Endothelial cell of umbilical vein (primary cell): ENCODE measurements around the gene IMPDH2. TPM values are rescaled to one million over a fixed set of nuclear protein-coding genes. Genes with fewer than 3 reads are reported as not detected.

Experiments used
- BruUV-seq: library from RNA; stranded (reverse); fragments of 400-500 nt; replicated peaks from 2 replicates; lab custom pipeline; 2021; lab: Mats Ljungman, UMichigan
- CTCF ChIA-PET: fragments of 300-600, 350-600 bp; sonication (Branson Sonifier 250); formaldehyde crosslinking; loops from one replicate; lab custom pipeline; 2021; ENCODE audit warnings: antibody characterized with exemption, inconsistent platforms; lab: Charles Lee
- POLR2A ChIA-PET: fragments of 300-600, 350-600 bp; sonication (Branson Sonifier 250); formaldehyde crosslinking; loops from one replicate; lab custom pipeline; 2021; ENCODE audit warnings: antibody characterized with exemption, inconsistent platforms; lab: Charles Lee
- DNase-seq: peaks from one replicate; pipeline ENCODE4 v3.0.0-alpha.2; 2011; ENCODE audit warnings: low read depth, low spot score
- FAIRE-seq: peaks from 2 replicates; lab custom pipeline; 2011; peaks lifted over from hg19 to GRCh38; lab: Jason Lieb, UNC
- H2AFZ ChIP-seq: 2 replicates; pipeline ENCODE4 v1.6.0; 2012; ENCODE audit warnings: low read depth, low read length, control low read depth, inconsistent platforms
- H3K27ac ChIP-seq: 2 replicates; pipeline ENCODE4 v1.5.1; 2011; ENCODE audit warnings: low read depth, mild to moderate bottlenecking, control low read depth, low read length, moderate library complexity; ENCODE audit not compliant: insufficient read depth
- H3K27me3 ChIP-seq, 2 experiments: 2 replicates each; pipeline versions ENCODE4 v1.6.0 to v1.6.1; 2011; ENCODE audit warnings: low read length in 2 of 2, mixed read lengths in 1 of 2; ENCODE audit not compliant: control insufficient read depth in 2 of 2, insufficient read depth in 2 of 2
- H3K36me3 ChIP-seq, 2 experiments: 2 replicates in 1 of 2; 3 replicates in 1 of 2; pipeline ENCODE4 v1.5.1; 2011; ENCODE audit warnings: low read length in 2 of 2, mild to moderate bottlenecking in 1 of 2, moderate library complexity in 1 of 2; ENCODE audit not compliant: control insufficient read depth in 2 of 2, insufficient read depth in 2 of 2; ENCODE audit errors: extremely low read depth in 1 of 2
- H3K4me1 ChIP-seq: 3 replicates; pipeline ENCODE4 v1.5.1; 2011; ENCODE audit warnings: mild to moderate bottlenecking, low read length; ENCODE audit not compliant: control insufficient read depth, insufficient read depth; ENCODE audit errors: extremely low read depth
- H3K4me2 ChIP-seq: 2 replicates; pipeline ENCODE4 v1.6.1; 2011; ENCODE audit warnings: low read length, control low read depth, mixed read lengths; ENCODE audit not compliant: insufficient read depth
- H3K4me3 ChIP-seq, 3 experiments: fragments of 200-600 bp in 1 of 3; sonication (generic), shearing (Covaris generic) in 1 of 3; replicated peaks in 1 of 3; 2 replicates each; pipeline ENCODE4 v1.5.1; 2011 to 2016; ENCODE audit warnings: control low read depth in 3 of 3, low read length in 3 of 3, mild to moderate bottlenecking in 2 of 3, inconsistent platforms in 1 of 3, low read depth in 1 of 3, moderate library complexity in 1 of 3; ENCODE audit not compliant: insufficient read depth in 1 of 3
- H3K79me2 ChIP-seq: 2 replicates; pipeline ENCODE4 v1.6.0; 2012; ENCODE audit warnings: low read length, inconsistent platforms; ENCODE audit not compliant: control insufficient read depth, insufficient read depth
- H3K9ac ChIP-seq: replicated peaks from 2 replicates; pipeline ENCODE3; 2011; ENCODE audit warnings: low read length, control low read depth; ENCODE audit not compliant: insufficient read depth; ENCODE audit errors: extremely low read depth
- H3K9me1 ChIP-seq: replicated peaks from 3 replicates; pipeline ENCODE4 v1.6.0; 2011; ENCODE audit warnings: mild to moderate bottlenecking, low read length; ENCODE audit not compliant: control insufficient read depth, insufficient read depth; ENCODE audit errors: extremely low read depth
- H3K9me3 ChIP-seq: replicated peaks from 2 replicates; pipeline ENCODE4 v1.5.1; 2012; ENCODE audit warnings: low read length, inconsistent platforms; ENCODE audit not compliant: control insufficient read depth, insufficient read depth
- H4K20me1 ChIP-seq: replicated peaks from 2 replicates; pipeline ENCODE3; 2011; ENCODE audit warnings: mild to moderate bottlenecking, low read length; ENCODE audit not compliant: control insufficient read depth, insufficient read depth; ENCODE audit errors: extremely low read depth
- EZH2 ChIP-seq: IDR thresholded peaks from 2 replicates; pipeline ENCODE4 v1.6.1; 2012; ENCODE audit warnings: borderline replicate concordance, low read depth, mild to moderate bottlenecking, moderate library complexity, low read length, inconsistent platforms; ENCODE audit not compliant: severe bottlenecking
- FOS ChIP-seq: IDR thresholded peaks from 2 replicates; pipeline ENCODE4 v1.6.1; 2011; ENCODE audit warnings: mild to moderate bottlenecking, low read length, moderate library complexity, borderline replicate concordance; ENCODE audit not compliant: insufficient read depth
- GATA2 ChIP-seq: IDR thresholded peaks from 2 replicates; pipeline ENCODE4 v1.7.0; 2011; ENCODE audit warnings: low read depth, mild to moderate bottlenecking, moderate library complexity, mixed read lengths, low read length; ENCODE audit not compliant: insufficient read length, insufficient read depth
- JUN ChIP-seq: IDR thresholded peaks from 2 replicates; pipeline ENCODE4 v1.6.1; 2011; ENCODE audit warnings: borderline replicate concordance, low read depth; ENCODE audit not compliant: insufficient read length, insufficient read depth
- MYC ChIP-seq: IDR thresholded peaks from one replicate; pipeline ENCODE4 v1.6.1; 2011; ENCODE audit warnings: mild to moderate bottlenecking, low read depth, low read length
- POLR2A ChIP-seq: IDR thresholded peaks from 2 replicates; pipeline ENCODE4 v1.6.1; 2012; ENCODE audit warnings: low read depth, mild to moderate bottlenecking, control low read depth, low read length
- POLR2AphosphoS5 ChIP-seq: IDR thresholded peaks from 2 replicates; pipeline ENCODE4 v1.6.1; 2012; ENCODE audit warnings: low read depth, mild to moderate bottlenecking, control low read depth, low read length, moderate library complexity; ENCODE audit not compliant: insufficient read depth
- dilution Hi-C: fragments of 300-500 bp; cut with MboI; formaldehyde crosslinking; loops from one replicate; pipeline ENCODE4 v1.15.0; 2019; ENCODE audit warnings: low sequenced_read_pairs; ENCODE audit not compliant: extremely low pct_ligation_motif_present
- intact Hi-C: fragments of 100-400 bp; cut with micrococcal nuclease; formaldehyde crosslinking; loops from one replicate; pipeline ENCODE4 v1.10.0; 2022
- polyA plus RNA-seq, 4 experiments: library from polyadenylated mRNA; depleted of rRNA in 3 of 4; stranded (reverse) in 3 of 4; unstranded in 1 of 4; fragments of >200 nt; gene quantifications; 2 replicates each; pipeline versions ENCODE4 v1.2.1 to v1.2.3, GENCODE V29; 2011 to 2012; ENCODE audit warnings: missing spikeins in 1 of 4
- total RNA-seq: library from RNA; stranded (reverse); gene quantifications from 2 replicates; pipeline ENCODE4 v1.2.3, GENCODE V29; 2021
- TF ChIP-seq, protein P1 (sequence below), 2 donors: IDR thresholded peaks; 1 replicate in 1 of 2; 2 replicates in 1 of 2; pipeline ENCODE4 v1.5.1; 2011; ENCODE audit warnings: low read length in 2 of 2, mild to moderate bottlenecking in 2 of 2, moderate library complexity in 2 of 2, control low read depth in 1 of 2, inconsistent platforms in 1 of 2, low read depth in 1 of 2; ENCODE audit not compliant: insufficient read depth in 1 of 2; ENCODE audit errors: extremely low read depth in 1 of 2
- TF ChIP-seq, protein P2 (sequence below): IDR thresholded peaks from 2 replicates; pipeline ENCODE4 v1.6.1; 2011; ENCODE audit not compliant: insufficient read depth, insufficient read length

IMPDH2 gene
- total and polyA plus RNA-seq, 2 donors (not counting 3 experiments of a cell fraction or from before 2014, with no cell fraction given): 167 to 189 TPM

- Histone ChIP-seq H2AFZ (no peak overlapping the region), H3K9ac (no peak overlapping the region), H3K79me2 (no peaks in the 10 kb centered on the region), H3K27ac (no peak overlapping the region), H3K4me2 (no peak overlapping the region), H3K27me3 (no peaks in the 10 kb centered on the region), H3K9me1 (no peaks in the 10 kb centered on the region), H4K20me1 (no peaks in the 10 kb centered on the region), H3K9me3 (no peaks in the 10 kb centered on the region), H3K4me1 (peaks cover 4% of the 10 kb centered on the region), H3K36me3 (peaks cover 26 to 39% of the 10 kb centered on the region in 2 experiments), H3K4me3 (no peak overlapping the region)
- dilution Hi-C loops: no loop called here
- CTCF ChIA-PET: no interaction called here
- intact Hi-C loops: no loop called here
- no peak for TF ChIP-seq JUN
- FAIRE-seq (no peak), DNase-seq (no peak)
- POLR2A ChIA-PET: no interaction called here
- BruUV-seq: no TSS peak
Measured at GRCh38 chr3:48982016-48982415, 47.2 kb downstream of the IMPDH2 start.

- Histone ChIP-seq H3K4me2 (no peak overlapping the region), H3K9me3 (no peaks in the 10 kb centered on the region), H2AFZ (no peak overlapping the region), H3K27me3 (no peaks in the 10 kb centered on the region), H3K9ac (no peak overlapping the region), H3K79me2 (no peaks in the 10 kb centered on the region), H3K9me1 (no peaks in the 10 kb centered on the region), H3K4me3 (no peak overlapping the region), H3K4me1 (peaks cover 4% of the 10 kb centered on the region), H4K20me1 (no peaks in the 10 kb centered on the region), H3K36me3 (peaks cover 26 to 50% of the 10 kb centered on the region in 2 experiments), H3K27ac (no peak overlapping the region)
- TF ChIP-seq, protein P1, sequence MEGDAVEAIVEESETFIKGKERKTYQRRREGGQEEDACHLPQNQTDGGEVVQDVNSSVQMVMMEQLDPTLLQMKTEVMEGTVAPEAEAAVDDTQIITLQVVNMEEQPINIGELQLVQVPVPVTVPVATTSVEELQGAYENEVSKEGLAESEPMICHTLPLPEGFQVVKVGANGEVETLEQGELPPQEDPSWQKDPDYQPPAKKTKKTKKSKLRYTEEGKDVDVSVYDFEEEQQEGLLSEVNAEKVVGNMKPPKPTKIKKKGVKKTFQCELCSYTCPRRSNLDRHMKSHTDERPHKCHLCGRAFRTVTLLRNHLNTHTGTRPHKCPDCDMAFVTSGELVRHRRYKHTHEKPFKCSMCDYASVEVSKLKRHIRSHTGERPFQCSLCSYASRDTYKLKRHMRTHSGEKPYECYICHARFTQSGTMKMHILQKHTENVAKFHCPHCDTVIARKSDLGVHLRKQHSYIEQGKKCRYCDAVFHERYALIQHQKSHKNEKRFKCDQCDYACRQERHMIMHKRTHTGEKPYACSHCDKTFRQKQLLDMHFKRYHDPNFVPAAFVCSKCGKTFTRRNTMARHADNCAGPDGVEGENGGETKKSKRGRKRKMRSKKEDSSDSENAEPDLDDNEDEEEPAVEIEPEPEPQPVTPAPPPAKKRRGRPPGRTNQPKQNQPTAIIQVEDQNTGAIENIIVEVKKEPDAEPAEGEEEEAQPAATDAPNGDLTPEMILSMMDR (IDR thresholded peaks at IDR 0.05; ENCODE audit: extremely low read depth in 1 of 2, insufficient read depth in 1 of 2, low read depth in 1 of 2, low read length in 2 of 2): no peak
- no peak for TF ChIP-seq EZH2
- no peak for TF ChIP-seq JUN
- no peak for TF ChIP-seq MYC
- no peak for TF ChIP-seq POLR2A
- TF ChIP-seq FOS: no peak
- TF ChIP-seq POLR2AphosphoS5: no peak
- TF ChIP-seq, protein P2, sequence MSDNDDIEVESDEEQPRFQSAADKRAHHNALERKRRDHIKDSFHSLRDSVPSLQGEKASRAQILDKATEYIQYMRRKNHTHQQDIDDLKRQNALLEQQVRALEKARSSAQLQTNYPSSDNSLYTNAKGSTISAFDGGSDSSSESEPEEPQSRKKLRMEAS: no peak
- TF ChIP-seq GATA2: no peak
- ChIA-PET POLR2A (interaction anchor here (1.0 kb wide), 1 partner anchor 9 kb away, joined by 3 read pairs; no protein-coding TSS in a partner anchor), CTCF (no interaction called here)
- dilution Hi-C loops: no loop called here
- DNase-seq (no peak), FAIRE-seq (no peak)
- BruUV-seq: no TSS peak
- intact Hi-C loops: no loop called here
Measured at GRCh38 chr3:48980295-48980694, 48.9 kb downstream of the IMPDH2 start.
